GM12875 (cell line): ENCODE data around the gene GCM1.

Experiments used
- H3K4me3 ChIP-seq: one replicate; pipeline ENCODE4 v1.5.1; 2011; ENCODE audit warnings: low read depth, low read length, control low read depth
- TF ChIP-seq, protein P1 (sequence below): IDR thresholded peaks from 2 replicates; pipeline ENCODE4 v1.5.1; 2011; ENCODE audit warnings: low read depth, mild to moderate bottlenecking, control low read depth, inconsistent platforms, low read length, moderate library complexity, borderline replicate concordance; ENCODE audit not compliant: insufficient read depth

The GCM1 gene

DNA sequence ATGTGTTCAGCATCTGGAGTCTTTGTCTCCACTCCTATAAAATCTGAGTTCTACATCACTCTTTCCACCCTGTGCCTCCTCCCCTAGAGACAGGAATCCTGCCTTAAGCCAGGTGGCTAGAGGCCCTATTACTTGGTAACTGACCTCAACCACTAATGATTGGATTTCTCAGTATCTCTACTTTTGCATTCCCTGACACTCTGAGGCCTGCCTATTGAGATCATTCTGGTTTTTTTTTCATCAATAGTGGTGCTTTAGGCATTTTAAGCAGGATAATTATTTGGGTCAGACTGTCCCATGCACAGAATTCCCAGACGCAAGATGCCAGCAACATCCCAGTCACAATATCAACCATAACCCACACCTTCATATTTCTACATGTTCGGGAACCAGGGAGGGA lies 3.9 kb upstream of the GCM1 start:
- TF ChIP-seq, protein P1, sequence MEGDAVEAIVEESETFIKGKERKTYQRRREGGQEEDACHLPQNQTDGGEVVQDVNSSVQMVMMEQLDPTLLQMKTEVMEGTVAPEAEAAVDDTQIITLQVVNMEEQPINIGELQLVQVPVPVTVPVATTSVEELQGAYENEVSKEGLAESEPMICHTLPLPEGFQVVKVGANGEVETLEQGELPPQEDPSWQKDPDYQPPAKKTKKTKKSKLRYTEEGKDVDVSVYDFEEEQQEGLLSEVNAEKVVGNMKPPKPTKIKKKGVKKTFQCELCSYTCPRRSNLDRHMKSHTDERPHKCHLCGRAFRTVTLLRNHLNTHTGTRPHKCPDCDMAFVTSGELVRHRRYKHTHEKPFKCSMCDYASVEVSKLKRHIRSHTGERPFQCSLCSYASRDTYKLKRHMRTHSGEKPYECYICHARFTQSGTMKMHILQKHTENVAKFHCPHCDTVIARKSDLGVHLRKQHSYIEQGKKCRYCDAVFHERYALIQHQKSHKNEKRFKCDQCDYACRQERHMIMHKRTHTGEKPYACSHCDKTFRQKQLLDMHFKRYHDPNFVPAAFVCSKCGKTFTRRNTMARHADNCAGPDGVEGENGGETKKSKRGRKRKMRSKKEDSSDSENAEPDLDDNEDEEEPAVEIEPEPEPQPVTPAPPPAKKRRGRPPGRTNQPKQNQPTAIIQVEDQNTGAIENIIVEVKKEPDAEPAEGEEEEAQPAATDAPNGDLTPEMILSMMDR: no peak

DNA sequence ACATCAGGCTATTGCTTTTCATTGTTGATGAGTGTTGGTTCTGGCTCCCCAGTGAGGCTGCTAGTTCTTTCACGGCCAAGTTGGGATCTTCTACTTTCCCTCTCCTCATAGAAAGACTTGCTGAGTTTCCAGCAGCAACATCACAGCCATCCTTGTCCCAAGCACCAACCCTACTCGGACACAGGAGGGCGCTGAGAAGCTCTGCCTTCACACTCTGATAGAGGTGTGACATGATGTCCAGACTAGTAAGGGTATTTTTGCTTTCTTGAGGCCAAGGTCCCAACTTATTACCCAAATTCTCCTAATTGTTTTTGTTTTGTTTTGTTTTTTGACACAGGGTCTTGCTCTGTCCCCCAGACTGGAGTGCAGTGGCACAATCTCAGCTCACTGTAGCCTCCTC lies 3.0 kb upstream of the GCM1 start:
- H3K4me3 ChIP-seq: no peak overlapping the region
- TF ChIP-seq, protein P1: peak; percentile 49; the same call in 1 of the 2 replicates

More for the DNA sequence above, 3.9 kb upstream of the GCM1 start:
- H3K4me3 ChIP-seq: no peak overlapping the region

DNA sequence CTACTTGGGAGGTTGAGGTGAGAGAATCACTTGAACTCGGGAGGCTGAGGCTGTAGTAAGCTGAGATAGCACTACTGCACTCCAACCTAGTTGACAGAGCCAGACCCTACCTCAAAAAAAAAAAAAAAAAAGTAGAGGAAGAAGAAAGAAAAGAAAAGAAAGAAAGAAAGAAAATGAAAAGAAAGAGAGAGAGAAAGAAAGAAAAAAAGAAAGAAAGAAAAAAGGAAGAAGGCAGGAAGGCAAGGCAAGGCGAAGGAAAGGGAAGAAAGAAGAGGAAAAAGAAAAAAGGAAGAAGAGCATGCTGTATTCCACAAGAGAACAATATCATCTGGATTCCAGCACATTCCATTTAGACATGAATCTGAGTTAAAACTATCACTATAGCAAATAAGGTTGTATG lies 3.8 kb downstream of the GCM1 start:
- TF ChIP-seq, protein P1: no peak
- H3K4me3 ChIP-seq: no peak overlapping the region

DNA sequence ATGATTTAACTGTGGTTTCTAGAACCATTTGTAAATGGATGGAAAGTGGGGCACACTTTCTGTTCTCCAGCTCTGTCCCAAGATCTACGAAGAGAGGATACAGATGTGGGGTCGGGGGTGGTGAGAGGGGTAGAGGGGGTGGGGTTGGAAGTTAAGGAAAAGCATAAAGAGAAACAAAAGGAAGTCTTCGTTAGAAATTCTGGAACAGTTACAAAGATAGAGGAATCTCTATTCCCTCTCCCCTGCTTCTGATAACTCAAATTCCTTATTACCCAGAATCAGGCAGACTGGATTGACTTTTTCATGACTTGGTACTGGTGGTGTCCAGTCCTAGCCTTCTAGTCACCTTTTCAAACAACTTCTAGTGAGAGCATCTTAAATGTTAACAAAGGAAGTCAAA lies 4.9 kb downstream of the GCM1 start:
- TF ChIP-seq, protein P1: no peak
- no peak overlapping the region for H3K4me3 ChIP-seq

DNA sequence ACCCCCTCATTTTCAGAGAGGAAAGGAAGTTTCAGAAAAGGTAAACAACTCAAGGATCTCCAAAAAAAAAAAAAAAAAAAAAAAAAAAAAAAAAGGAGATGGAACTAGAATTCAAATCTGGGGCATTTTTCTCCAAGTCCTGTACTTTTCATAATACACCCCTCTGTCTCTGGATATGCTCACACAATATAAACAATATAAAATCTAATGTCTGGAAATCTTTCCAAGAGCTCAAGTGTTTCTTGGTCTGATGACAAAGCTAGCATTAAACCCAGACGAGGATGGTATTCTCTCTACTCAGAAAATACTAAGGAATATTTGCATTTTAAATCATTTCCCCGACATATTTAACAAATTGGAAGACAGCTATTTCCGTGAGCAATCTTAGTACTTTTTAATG lies 5.8 kb downstream of the GCM1 start:
- no peak overlapping the region for H3K4me3 ChIP-seq
- TF ChIP-seq, protein P1: no peak

DNA sequence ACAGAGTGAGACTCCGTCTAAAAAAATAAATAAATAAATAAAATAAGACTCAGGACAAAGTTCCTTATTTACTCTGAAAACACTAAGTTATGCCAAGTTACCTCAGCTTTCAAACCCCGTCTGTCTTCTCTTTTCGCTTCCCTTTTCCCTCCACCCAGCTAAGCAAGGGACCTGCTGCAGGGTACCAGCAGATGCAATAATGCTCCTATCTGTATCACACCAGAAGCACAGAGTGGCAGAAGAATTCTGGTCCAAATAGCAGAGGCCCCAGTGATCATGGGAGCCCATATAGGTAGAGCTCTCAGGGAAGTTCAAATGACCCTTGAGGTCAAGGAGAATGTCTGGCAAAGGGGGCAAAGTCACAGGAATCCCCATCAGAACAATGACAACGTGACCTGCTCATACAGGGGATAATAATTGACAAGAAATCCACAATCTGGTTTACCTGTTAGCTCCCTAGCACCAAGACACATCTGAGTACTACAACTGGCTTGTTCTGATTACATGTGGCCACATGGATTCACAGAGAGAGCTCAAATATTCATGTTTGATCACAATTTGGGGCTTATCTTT lies 8.7 kb downstream of the GCM1 start:
- no peak overlapping the region for H3K4me3 ChIP-seq

DNA sequence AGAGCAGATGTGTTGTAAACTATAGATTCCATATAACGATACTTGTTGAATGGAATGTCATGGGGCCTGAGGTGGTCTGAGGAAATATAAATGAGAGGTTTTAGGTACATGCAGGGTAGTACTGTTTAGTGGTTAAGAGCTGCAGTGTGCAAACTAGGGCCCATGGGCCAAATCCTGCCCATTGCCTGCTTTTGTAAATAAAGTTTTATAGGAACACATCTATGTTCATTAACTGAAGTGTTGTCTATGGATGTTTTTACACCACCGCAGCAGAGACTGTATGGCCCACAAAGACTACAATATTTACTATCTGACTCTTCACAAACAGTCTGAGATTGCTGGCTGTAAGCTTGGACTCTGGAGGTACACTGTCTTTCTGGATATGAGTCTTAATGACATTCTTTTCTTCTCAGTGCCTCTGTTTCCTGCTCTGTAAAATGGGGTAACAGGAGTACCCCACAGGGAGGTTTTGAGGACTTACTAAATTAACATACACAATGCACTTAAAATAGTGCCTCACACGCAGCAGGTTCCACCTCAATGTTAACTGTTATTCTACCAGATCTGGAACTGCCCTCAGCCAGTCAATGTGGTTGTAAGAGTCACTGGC lies 12.5 kb downstream of the GCM1 start:
- TF ChIP-seq, protein P1: no peak
- no peak overlapping the region for H3K4me3 ChIP-seq

More for the DNA sequence above, 8.7 kb downstream of the GCM1 start:
- TF ChIP-seq, protein P1: no peak
